SK-N-SH treated with all-trans-retinoic acid at 6 μM for 48 hours (cell line): ENCODE measurements around the gene KRTAP9-7.
"Not testable (repeated sequence)": the region's sequence is repeated elsewhere in the genome, so short reads cannot be mapped to it uniquely, and the experiment has no call there.

Experiments used
- ATAC-seq: fragments of 200-7000 bp; cut with Tn5 transposase; 3 replicates; pipeline ENCODE4 v1.9.1; 2020; ENCODE audit warnings: mild to moderate bottlenecking, moderate library complexity
- ARNTL ChIP-seq: fragments of 450-650 bp; formaldehyde crosslinking; IDR thresholded peaks from 2 replicates; pipeline ENCODE4 v1.5.0; 2020; ENCODE audit warnings: low read depth, mild to moderate bottlenecking, moderate library complexity, borderline replicate concordance
- BACH2 ChIP-seq: fragments of 250-450 bp; sonication (Bioruptor Pico); IDR thresholded peaks from 2 replicates; pipeline ENCODE4 v1.9.0; 2021; ENCODE audit warnings: mild to moderate bottlenecking, borderline replicate concordance
- CREB5 ChIP-seq: fragments of 250-450 bp; sonication (Bioruptor Pico); IDR thresholded peaks from 2 replicates; pipeline ENCODE4 v1.5.1; 2020; ENCODE audit warnings: low read depth, mild to moderate bottlenecking, moderate library complexity
- CSDC2 ChIP-seq: fragments of 250-450 bp; sonication (Bioruptor Pico); IDR thresholded peaks from 2 replicates; pipeline ENCODE4 v1.5.0; 2020; ENCODE audit warnings: mild to moderate bottlenecking, moderate library complexity
- CSRNP3 ChIP-seq: fragments of 250-450 bp; sonication (Bioruptor Pico); IDR thresholded peaks from 2 replicates; pipeline ENCODE4 v1.5.1; 2021; ENCODE audit warnings: mild to moderate bottlenecking, moderate library complexity
- ESRRG ChIP-seq: fragments of 250-450 bp; sonication (Bioruptor Pico); IDR thresholded peaks from 2 replicates; pipeline ENCODE4 v1.6.1; 2021; ENCODE audit warnings: mild to moderate bottlenecking
- GLIS3 ChIP-seq: fragments of 250-450 bp; sonication (Bioruptor Pico); IDR thresholded peaks from 2 replicates; pipeline ENCODE4 v1.5.0; 2020; ENCODE audit warnings: mild to moderate bottlenecking, moderate library complexity
- ISL1 ChIP-seq: fragments of 250-450 bp; sonication (Bioruptor Pico); IDR thresholded peaks from 2 replicates; pipeline ENCODE4 v2.1.2; 2022; ENCODE audit warnings: mild to moderate bottlenecking, moderate library complexity
- OSR1 ChIP-seq: fragments of 250-450 bp; sonication (Bioruptor Pico); IDR thresholded peaks from 2 replicates; pipeline ENCODE4 v1.8.0; 2022; ENCODE audit warnings: moderate library complexity, mild to moderate bottlenecking, inconsistent platforms
- PATZ1 ChIP-seq: fragments of 250-450 bp; sonication (Bioruptor Pico); IDR thresholded peaks from 2 replicates; pipeline ENCODE4 v1.8.0; 2020; ENCODE audit warnings: mild to moderate bottlenecking, moderate library complexity, borderline replicate concordance
- PPARA ChIP-seq: fragments of 250-450 bp; sonication (Bioruptor Pico); IDR thresholded peaks from 2 replicates; pipeline ENCODE4 v1.5.0; 2020; ENCODE audit warnings: mild to moderate bottlenecking, borderline replicate concordance
- RARB ChIP-seq: fragments of 250-450 bp; sonication (Bioruptor Pico); IDR thresholded peaks from 2 replicates; pipeline ENCODE4 v1.8.0; 2021; ENCODE audit warnings: mild to moderate bottlenecking, moderate library complexity
- SNAI2 ChIP-seq: fragments of 250-450 bp; sonication (Bioruptor Pico); IDR thresholded peaks from 2 replicates; pipeline ENCODE4 v1.5.0; 2020; ENCODE audit warnings: mild to moderate bottlenecking, moderate library complexity
- TCF4 ChIP-seq: fragments of 250-450 bp; sonication (Bioruptor Pico); IDR thresholded peaks from 2 replicates; pipeline ENCODE4 v1.8.0; 2021; ENCODE audit warnings: mild to moderate bottlenecking, moderate library complexity, borderline replicate concordance
- TOX ChIP-seq: fragments of 250-450 bp; sonication (Bioruptor Pico); IDR thresholded peaks from 2 replicates; pipeline ENCODE4 v1.8.0; 2021; ENCODE audit warnings: mild to moderate bottlenecking, moderate library complexity, borderline replicate concordance
- TSHZ2 ChIP-seq: fragments of 250-450 bp; sonication (Bioruptor Pico); IDR thresholded peaks from 2 replicates; pipeline ENCODE4 v1.5.0; 2020; ENCODE audit warnings: mild to moderate bottlenecking, moderate library complexity
- ZC3H10 ChIP-seq: fragments of 250-450 bp; sonication (Bioruptor Pico); IDR thresholded peaks from 2 replicates; pipeline ENCODE4 v1.5.1; 2021; ENCODE audit warnings: mild to moderate bottlenecking, moderate library complexity
- ZFP3 ChIP-seq: fragments of 250-450 bp; sonication (Bioruptor Pico); IDR thresholded peaks from 2 replicates; pipeline ENCODE4 v1.5.0; 2020; ENCODE audit warnings: mild to moderate bottlenecking, moderate library complexity
- ZFP30 ChIP-seq: fragments of 450-650 bp; formaldehyde crosslinking; IDR thresholded peaks from 2 replicates; pipeline ENCODE4 v1.5.0; 2022; ENCODE audit warnings: mild to moderate bottlenecking, moderate library complexity
- ZNF565 ChIP-seq: fragments of 450-650 bp; formaldehyde crosslinking; conservative IDR thresholded peaks from 2 replicates; pipeline ENCODE4 v1.5.0; 2020; ENCODE audit warnings: low read depth, mild to moderate bottlenecking, moderate library complexity
- ZNF70 ChIP-seq: fragments of 450-650 bp; formaldehyde crosslinking; IDR thresholded peaks from 2 replicates; pipeline ENCODE4 v1.5.0; 2020; ENCODE audit warnings: mild to moderate bottlenecking, moderate library complexity
- ZNF8 ChIP-seq: fragments of 450-650 bp; formaldehyde crosslinking; IDR thresholded peaks from 2 replicates; pipeline ENCODE4 v1.5.0; 2020; ENCODE audit warnings: mild to moderate bottlenecking, moderate library complexity

Gene KRTAP9-7

GRCh38 chr17:41275648-41276190 is at the start of gene KRTAP9-7:
KRTAP9-7 (plus strand) TSS chr17:41275698; CDS start chr17:41275698, 0 bp downstream.
- ATAC-seq: not testable (repeated sequence)

- ATAC-seq: no peak
- TF ChIP-seq OSR1 (CRISPR knock-in tag) (no peak), CREB5 (no peak), BACH2 (no peak), PPARA (CRISPR knock-in tag) (no peak), ZNF70 (no peak), ZNF8 (CRISPR knock-in tag) (no peak), CSDC2 (CRISPR knock-in tag) (no peak), ZNF565 (CRISPR knock-in tag) (no peak), TOX (no peak), RARB (CRISPR knock-in tag) (no peak), ZC3H10 (CRISPR knock-in tag) (no peak), TSHZ2 (CRISPR knock-in tag) (no peak), ZFP3 (CRISPR knock-in tag) (no peak), GLIS3 (no peak), ISL1 (no peak)
These were observed 49.4 kb upstream of the KRTAP9-7 start for GRCh38 chr17:41226051-41226450.

- ATAC-seq: not testable (repeated sequence)
These were observed 48.9 kb upstream of the KRTAP9-7 start, which contains the start of gene KRTAP9-2 for GRCh38 chr17:41226598-41227095. KRTAP9-2 (plus strand) TSS chr17:41226648; CDS start chr17:41226655, 7 bp downstream.

GRCh38 chr17:41230094-41230493 is 45.4 kb upstream of the KRTAP9-7 start:
- no peak for TF ChIP-seq GLIS3
- TF ChIP-seq TSHZ2 (CRISPR knock-in tag): no peak
- no peak for TF ChIP-seq TOX
- TF ChIP-seq SNAI2 (CRISPR knock-in tag): no peak
- no peak for TF ChIP-seq CSDC2 (CRISPR knock-in tag)
- no peak for TF ChIP-seq ESRRG (CRISPR knock-in tag)
- no peak for TF ChIP-seq ZFP30 (CRISPR knock-in tag)
- no peak for TF ChIP-seq ZNF70
- no peak for TF ChIP-seq RARB (CRISPR knock-in tag)
- TF ChIP-seq ZC3H10 (CRISPR knock-in tag): no peak
- no peak for TF ChIP-seq PATZ1 (CRISPR knock-in tag)
- TF ChIP-seq PPARA (CRISPR knock-in tag): no peak
- no peak for TF ChIP-seq ISL1
- no peak for TF ChIP-seq CSRNP3 (CRISPR knock-in tag)
- no peak for TF ChIP-seq ZNF8 (CRISPR knock-in tag)
- TF ChIP-seq TCF4 (CRISPR knock-in tag): no peak
- TF ChIP-seq OSR1 (CRISPR knock-in tag): no peak
- TF ChIP-seq BACH2: no peak
- TF ChIP-seq ARNTL: no peak
- ATAC-seq: no peak
